AML-193 (cell line): ENCODE data around the gene CA10.

ENCODE experiments used
- DNase-seq, 2 experiments: peaks; one replicate each; lab custom pipeline; 2025; lab: John Stamatoyannopoulos, UW

CA10 gene

GRCh38 chr17:52158450-52159042 lies at the start of gene CA10:
Gene CA10 (minus strand): TSS chr17:52158714.
- DNase-seq, result no peak

- DNase-seq, result no peak
These were observed 49.3 kb upstream of the CA10 start for GRCh38 chr17:52207796-52208195.

GRCh38 chr17:52202520-52203080 lies 44.1 kb upstream of the CA10 start:
- DNase-seq, result no peak

- no peak for DNase-seq
These were observed 43.4 kb upstream of the CA10 start for GRCh38 chr17:52201767-52202519.

- no peak for DNase-seq
These were observed 33.0 kb upstream of the CA10 start for GRCh38 chr17:52191491-52191890.

- DNase-seq, result no peak
These were observed 23.3 kb upstream of the CA10 start for GRCh38 chr17:52181782-52182181.

- DNase-seq, result peak; percentile 9 to 11
These were observed 19.5 kb upstream of the CA10 start for GRCh38 chr17:52178012-52178411.

GRCh38 chr17:52170963-52171572 lies 12.6 kb upstream of the CA10 start:
- DNase-seq, result peak; percentile 43 to 46

GRCh38 chr17:52160136-52160567 lies 1.6 kb upstream of the CA10 start:
- DNase-seq, result no peak

- no peak for DNase-seq
These were observed 977 bp upstream of the CA10 start for GRCh38 chr17:52159246-52160135.

GRCh38 chr17:52157603-52158449 lies 688 bp downstream of the CA10 start:
- no peak for DNase-seq

GRCh38 chr17:52156576-52157570 lies 1.6 kb downstream of the CA10 start:
- no peak for DNase-seq

GRCh38 chr17:52155301-52155700 lies 3.2 kb downstream of the CA10 start:
- no peak for DNase-seq

GRCh38 chr17:52154466-52154865 lies 4.0 kb downstream of the CA10 start:
- no peak for DNase-seq

GRCh38 chr17:52150935-52151334 lies 7.6 kb downstream of the CA10 start:
- no peak for DNase-seq

- DNase-seq, result no peak
These were observed 8.9 kb downstream of the CA10 start for GRCh38 chr17:52149626-52150025.

- no peak for DNase-seq
These were observed 9.6 kb downstream of the CA10 start for GRCh38 chr17:52148969-52149351.

- no peak for DNase-seq
These were observed 10.1 kb downstream of the CA10 start for GRCh38 chr17:52148288-52148968.

- DNase-seq, result peak; percentile 65 to 66
These were observed 10.6 kb downstream of the CA10 start for GRCh38 chr17:52147872-52148271.
